HG03159 (cell line): Measurements from ENCODE around the gene FARP1.

Source experiments
- ATAC-seq: cut with Tn5 transposase; IDR thresholded peaks from one replicate; pipeline ENCODE4 v1.9.1; 2021; ENCODE audit warnings: mild to moderate bottlenecking, moderate library complexity; ENCODE audit not compliant: unreplicated experiment

FARP1 gene

DNA sequence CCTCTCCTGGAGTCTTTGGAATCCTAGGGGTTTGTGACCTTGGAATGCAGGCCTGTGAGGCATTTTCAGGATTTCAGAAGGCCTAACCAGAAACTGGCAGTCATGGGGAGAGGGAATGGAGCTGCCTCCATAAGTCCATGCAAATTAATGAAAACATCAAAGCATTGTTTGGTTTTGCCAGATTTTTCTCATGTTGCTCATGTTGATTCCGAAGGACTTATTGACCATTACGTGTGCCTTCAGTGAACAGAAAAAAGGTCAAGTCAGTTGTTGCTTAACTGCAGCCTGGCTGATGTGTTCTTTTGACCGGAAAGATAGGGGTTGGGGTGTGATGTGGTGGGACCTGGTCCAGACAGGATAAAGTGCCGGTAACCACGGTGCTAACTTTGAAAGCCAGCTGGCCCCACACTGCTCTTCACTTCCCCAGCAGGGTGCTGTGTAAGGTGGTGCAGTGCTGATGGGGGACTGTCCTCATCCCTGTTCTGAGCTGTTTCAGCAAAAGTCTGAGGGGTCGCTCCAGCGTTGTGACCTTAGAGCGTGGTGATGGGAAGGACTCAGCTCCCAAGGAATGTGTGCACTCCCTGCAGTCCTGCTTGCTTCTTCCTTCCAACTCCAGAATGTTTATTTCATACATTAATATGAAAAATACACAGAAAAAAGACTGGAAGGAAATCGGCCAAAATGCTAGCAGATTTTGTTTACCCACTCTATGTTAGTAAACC, 30.7 kb downstream of the FARP1 start:
- no peak for ATAC-seq

DNA sequence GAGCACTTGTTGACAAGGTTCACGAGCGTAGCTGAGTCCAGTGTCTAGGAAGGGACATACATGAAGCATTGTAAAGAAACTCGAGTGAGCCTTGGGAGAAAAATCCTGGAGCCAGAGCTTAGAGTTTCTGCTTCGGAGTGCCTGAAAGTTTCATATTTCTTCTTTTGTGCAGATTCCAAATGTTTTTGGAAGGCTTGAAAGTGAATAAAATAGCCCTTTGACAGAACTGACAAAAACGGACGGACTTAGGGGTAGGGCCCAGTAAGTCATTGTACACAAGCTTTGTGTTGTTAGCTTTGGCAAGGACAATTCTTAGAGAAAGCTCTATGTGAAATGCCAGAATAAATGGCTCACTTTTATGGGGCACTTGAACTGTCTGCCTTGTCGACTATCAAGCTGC, 31.4 kb downstream of the FARP1 start:
- no peak for ATAC-seq

DNA sequence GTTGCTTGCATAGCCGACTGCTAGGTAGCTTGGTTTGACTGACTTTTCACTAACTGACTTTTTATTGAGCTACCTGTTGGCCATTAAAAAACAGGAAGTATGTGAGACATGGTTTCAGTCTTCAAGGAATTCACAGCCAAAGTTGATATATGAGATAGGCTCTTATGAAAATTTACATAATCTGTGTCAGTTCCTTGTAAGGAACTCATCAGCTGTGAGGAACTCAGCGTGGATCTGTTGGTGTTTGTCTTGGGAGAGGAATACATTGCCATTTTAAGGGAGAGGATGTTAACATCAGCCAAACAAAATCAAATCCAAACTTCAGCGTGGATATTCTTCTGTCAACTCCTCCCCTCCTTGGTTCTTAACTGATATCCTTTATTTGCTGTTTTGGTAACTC, 32.1 kb downstream of the FARP1 start:
- ATAC-seq: no peak

DNA sequence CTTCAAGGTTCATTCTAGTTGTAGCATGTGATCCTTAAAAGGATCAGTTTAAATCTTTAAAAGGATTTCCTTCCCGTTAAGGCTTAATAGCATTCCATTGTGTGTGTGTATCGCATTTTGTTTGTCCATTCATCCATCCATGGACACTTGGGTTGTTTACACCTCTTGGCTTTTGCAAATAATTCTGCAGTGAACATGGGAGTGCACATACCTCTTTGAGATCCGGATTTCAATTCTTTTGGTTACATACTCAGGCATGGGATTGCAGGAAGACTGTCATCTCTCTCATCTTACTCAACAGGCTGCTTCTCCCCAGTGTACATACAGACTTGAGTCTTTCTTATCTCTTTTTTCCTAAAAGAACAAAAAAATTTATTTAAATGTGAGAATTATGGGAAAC, 32.9 kb downstream of the FARP1 start:
- no peak for ATAC-seq

DNA sequence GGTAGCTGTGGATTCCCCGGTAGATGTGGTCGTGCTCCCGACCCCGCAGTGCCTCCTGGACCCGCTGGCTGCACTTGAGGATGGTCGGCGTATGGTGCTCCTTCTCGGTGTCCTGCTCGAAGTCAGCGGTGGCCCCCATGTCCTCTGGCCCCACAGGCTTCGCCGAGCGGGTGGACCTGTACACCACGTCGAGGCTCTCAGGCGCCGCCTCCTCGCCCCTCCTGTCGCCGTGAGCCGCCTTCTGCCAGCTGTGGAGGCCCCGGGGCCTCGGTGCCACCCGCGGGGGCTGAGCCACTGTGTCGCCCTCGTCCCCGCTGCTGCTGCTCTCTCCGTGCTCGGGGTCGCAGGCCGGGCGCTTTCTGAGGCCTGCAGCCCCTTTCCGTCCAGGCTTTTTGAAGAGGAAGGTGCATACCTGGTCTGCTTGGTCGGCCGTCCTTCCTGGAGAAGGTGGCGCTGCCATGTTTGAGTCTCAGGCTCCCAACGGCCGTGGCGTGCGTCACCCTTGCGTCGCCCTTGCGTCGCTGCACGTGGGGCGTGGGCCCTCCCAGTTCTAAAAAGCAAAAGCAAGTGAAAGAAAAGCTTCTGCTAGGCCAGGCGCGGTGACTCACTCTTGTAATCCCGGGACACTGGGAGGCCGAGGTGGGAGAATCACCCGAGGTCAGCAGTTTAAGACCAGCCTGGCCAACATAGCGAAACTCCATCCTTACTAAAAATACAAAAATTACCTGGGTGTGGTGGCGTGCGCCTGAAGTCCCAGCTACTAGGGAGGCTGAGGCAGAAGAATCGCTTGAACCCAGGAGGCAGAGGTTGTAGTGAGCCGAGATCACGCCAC, 34.1 kb downstream of the FARP1 start, which contains the start of gene RNF113B:
RNF113B (minus strand) TSS at position 493 of the 832 bp plus-strand sequence; CDS start at position 460, 33 bp downstream.
- no peak for ATAC-seq

DNA sequence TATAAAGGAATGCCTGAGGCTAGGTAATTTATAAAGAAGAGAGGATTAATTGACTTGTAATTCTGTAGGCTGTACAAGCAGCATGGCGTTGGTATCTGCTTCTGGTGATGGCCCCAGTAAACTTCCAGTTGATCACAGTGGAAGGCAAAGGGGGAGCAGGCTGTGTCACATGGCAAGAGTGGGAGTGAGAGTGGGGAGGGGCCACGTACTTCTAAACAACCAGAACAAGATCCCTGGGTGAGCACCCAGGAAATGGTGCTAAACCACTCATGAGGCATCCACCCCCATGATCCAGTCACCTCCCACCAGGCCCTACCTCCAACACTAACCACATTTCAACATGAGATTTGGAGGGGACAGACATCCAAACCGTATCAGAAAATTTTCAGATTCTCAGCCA, 37.2 kb downstream of the FARP1 start:
- ATAC-seq: no peak

DNA sequence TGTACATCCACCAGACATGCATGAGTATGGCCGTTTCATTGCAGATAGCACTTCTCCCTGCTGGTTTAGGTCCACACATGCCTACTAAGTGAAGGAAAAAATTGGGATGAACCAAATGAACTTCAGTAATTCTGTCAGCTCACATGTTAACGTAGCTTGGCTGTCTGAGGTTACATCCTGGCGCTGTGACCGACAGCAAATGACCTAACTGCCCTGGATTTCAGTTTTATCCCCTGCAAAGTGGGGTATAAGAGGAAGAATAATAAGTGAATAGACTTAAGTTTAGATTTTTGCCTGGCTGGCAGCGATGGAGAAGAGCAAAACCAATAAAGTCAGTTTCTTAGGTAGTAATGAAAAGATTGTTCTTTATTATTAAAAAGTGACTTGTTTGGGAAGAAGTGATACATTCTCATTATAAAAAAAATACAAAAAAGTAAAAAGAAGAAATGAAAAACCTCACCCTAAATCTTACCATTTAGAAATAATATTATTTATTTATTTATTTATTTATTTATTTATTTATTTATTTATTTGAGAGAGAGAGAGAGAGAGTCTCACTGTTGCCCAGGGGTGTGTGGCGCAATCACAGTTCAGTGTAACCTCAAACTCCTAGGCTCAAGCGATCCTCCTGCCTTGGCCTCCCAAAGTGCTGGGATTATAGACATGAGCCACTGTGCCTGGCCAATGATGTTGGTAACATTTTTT, 38.4 kb downstream of the FARP1 start:
- no peak for ATAC-seq

DNA sequence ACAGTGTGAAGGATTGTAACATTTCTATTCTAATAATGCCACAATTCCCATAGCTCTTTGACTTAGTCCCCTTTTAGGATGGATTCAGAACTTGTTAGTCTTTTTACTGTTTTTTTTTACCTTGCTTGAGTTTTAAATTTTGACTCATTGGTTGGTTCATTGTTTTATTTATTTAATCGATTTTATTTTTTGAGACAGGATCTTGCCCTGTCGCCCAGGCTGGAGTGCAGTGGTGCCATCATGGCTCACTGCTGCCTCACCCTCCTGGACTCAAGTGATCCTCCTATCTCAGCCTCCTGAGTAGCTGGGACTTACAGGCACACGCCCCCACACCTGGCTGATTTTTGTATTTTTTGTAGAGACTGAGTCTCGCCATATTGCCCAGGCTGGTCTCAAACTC, 39.3 kb downstream of the FARP1 start:
- ATAC-seq: no peak

DNA sequence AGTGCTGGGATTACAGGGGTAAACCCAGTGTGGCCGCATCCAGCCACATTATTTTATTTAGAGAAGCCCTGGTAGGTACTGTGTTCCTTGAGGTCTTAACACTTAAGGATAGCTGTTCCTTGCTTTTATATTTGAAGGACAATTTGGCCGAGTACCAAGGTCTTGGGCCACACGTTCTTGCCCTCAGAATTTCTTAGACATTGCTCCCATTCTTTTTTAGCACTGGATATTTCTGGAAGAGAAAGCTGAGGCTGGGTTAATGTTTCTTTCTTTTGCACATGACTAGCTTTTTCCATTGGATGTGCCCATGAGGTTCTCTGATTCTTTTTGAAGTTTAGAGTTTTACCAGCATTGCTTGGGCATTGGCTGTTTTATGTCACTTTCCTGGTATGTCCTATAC, 39.7 kb downstream of the FARP1 start:
- ATAC-seq: no peak

DNA sequence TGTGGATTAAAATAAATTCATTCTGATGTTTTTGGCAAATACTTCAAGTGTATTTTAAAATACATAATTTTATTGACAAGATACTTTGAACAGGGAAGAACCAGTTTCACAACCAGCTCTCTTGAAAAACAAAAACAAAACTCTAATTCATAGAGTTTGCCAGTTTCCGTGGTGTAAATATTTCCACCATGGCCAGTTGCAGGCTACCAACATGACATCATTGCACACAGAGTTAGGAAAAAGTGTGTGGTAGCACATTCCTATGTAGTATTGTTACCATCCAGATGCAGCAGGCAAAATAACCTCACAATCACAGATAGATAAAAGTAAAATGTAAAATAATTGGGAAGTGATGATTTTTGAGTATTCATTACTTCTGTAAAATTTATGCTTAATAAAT, 41.9 kb downstream of the FARP1 start:
- ATAC-seq: no peak

DNA sequence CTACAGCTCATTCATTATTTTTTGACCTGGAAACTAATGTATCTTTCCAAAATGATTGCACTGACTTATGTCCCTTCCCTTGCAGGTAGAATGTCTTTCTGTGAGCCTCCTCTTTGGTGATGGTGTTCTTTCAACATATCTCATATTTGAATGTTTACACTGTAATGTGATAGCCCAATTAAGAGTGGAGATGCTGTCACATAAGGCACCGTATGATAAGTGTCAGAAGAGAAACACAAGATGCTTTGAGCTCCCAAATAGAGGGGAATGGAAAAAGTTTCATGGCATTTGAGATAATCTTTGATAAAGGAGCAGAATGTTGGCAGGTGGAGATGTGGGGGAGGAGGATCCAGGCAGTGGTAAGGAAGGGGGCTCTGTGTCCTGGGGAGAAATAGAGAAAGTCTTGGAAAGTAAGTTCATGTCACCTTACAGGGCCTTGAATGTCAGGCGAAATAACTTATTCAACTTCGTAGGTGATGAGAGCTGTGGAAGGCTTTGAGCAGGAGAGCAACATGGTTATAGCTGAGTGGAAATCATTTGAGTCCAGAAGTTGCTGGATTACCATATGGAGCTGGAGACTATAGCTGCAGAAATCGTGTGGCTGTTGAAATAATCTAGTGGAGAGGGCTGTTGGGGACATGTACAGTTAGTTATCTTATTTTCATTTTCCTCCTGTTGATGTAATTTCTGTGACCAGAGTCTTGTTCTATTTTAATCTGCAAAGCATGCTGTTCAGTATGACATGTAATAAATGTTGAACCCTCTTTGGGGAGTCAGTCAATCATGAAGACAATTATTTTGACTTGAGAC, 44.5 kb downstream of the FARP1 start:
- ATAC-seq: no peak

DNA sequence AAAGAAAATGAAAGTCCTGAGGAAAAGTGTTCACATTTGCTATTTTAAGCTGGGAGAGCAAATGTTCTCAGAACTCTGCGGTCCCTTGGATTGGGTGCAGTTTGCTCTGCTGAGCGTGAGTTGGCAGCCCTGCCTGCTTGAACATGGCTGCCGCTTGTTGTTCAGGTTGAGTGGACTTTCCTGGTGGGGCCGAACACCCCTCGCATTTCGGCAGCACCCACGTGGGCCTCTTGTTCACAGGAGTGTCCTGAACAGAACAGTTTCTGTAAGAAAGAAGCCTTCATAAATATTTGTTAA, 45.0 kb downstream of the FARP1 start:
- ATAC-seq: no peak

DNA sequence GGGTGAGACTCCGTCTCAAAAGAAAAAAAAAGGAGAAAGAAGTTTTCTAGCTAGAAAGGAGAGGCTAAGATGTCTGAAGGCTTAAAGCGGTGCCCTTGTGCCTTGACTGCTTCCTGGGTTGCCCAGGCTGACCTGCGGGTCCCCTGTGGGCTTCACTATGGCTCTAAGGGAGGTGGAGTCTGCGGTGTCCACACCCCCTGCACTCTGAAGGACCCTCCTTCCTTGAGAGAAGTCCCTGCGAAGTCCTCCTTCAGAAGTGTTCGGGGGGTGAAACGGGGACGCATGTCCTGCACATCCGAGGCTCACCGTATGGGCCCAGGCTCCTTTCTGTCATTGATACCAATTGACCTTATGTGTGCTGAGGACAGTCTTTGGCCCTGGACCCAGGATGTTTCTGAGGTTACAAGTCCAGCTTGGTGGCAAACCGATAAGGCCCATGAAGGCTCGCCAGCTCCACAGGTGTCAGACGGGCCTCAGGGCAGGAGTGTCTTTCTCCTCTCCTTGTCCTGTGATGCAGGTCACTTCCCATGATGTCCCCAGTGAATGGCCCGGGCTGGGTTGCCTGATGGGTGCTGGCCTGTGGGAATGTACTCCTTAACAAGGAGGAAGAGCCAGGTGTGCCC, 45.8 kb downstream of the FARP1 start:
- ATAC-seq: no peak

DNA sequence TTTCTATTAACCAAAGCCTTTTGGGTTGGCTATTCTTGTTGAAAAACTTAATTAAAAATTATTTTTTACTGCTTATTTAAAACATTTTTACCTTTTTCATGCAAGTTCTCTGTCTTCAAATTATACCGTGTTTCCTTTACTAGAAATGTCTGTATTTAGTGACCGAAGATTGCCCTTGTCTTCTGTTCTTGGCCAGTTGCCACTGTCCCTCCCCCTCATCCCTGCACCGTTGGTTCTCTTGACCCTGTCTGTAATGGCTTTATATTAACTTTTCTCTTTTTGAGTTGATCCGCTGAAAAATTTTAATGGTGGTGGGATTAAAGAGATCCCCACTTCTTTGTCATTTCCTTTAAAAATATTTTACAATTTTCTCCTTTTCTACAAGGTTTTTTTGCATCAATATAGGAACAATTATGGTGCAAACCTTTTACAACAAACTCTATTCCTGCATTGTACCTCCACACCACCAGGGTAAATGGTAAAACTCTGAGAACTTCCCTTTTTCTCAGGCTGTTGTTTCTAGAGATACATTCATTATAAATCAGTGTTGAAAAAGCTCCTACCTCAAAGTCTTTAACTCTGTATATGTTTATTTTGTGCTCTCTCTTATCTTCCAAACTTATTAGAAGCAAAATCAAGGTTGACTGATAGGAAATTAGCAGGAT, 47.1 kb downstream of the FARP1 start:
- no peak for ATAC-seq

DNA sequence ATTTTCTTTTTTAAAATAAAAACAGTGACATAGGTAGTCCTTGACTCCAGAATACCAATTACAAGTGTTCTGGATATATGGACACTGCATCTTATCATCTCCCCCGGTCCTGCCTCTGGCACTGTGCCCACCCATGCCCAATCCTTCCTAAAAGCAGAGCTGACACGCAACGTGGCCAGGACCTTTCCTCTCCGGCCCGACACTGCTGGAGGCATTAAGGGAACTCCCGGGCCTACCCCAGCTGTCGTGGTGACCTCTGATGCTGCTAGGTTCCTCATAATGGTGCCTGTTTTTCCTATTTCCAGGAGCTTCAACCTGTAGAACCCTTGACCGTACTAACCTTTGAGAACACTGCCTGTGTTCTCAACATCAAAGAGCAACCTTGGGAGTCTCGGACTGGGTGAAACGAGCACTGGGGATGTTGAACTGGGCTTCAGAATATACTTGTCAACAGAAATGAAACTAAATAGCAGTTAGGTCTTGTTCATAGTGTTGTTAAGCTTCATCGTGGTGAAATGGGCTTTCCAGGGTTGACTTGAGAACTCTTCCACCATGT, 48.1 kb downstream of the FARP1 start:
- no peak for ATAC-seq

DNA sequence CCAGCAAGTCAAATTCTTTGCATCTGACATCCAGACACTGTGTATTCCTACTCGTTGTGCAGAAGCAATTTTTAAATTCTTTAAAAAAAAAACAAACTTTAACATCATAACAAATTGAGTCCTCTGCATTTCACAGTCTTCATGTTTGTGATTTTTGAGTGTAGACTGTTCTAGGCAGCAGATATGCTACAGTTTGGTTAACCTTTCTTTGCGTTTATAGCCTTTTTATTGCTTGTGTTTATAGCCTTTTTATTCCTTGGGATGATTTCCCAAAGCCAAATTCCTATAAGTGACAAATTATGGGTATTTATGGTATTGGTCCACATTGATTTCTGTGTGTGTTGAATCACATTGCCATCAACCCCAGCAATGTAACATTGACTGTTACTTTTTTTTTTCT, 49.1 kb downstream of the FARP1 start:
- no peak for ATAC-seq

DNA sequence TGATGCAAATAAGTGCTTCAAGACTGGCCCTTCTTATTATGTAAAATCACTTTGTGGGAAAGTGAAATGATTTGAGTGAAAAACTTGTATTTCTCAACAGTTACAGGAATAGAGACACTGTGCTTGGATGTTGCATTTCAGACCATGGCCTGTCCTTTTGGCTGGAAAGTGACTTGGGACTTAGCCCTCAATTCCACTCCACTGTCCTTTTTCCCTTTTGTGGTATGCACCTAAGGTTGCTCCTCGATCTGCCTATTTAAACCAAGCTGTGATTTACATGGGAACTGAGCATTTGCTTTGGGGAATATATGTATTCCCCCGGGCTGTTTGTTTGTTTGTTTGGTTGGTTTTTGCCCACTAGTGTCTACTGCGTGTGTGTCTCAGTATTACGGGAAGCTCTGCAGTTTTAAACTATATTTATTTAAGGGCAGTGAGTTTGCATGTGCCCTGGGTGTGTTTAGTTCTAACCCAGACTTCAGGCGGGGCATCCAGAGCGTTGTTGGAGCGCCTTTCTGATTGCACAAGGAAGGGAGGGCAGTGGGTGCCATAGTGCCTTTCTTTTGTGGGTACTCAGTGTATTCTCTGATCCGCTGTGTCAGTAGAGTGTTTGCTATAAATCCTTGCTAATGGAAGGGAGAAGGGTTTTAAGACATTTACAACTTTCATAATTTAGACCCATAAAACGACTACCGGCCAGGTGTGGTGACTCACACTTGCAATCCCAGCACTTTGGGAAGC, 52.3 kb downstream of the FARP1 start:
- no peak for ATAC-seq

DNA sequence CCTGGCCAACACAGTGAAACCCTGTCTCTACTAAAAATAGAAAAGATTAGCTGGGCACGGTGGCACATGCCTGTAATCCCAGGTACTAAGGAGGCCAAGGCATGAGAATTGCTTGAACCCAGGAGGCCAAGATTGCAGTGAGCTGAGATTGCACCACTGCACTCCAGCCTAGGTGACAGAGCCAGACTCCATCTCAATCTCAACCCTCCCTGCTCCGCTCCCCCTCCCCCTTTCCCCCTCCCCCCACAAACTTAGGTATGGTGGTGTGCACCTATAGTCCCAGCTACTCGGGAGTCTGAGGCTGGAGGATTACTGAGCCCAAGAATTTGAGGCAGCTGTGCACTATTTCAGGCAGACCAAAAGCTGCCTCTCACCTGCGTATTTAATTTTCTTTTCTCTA, 55.8 kb downstream of the FARP1 start:
- no peak for ATAC-seq

DNA sequence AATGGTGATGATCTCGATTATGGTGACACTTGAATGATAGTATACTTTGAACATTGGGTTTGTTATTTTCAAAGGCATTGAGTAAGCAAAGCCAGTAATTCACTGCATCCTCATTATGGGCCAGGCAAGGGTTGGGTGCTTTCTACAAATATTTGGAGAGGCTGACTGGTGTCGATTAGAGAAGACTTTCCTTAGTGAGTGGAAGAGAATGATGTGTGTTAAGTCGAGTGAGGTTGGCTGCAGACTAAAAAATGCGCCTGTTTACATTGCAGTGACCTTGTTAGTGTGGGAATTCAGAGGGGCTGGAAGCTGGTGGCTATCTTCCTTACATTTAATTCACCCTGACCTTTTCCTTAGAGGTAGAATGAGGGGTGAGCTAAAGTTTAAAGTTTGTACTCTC, 56.6 kb downstream of the FARP1 start:
- no peak for ATAC-seq
